ENCODE results near the gene TPCN2.
"Not testable (repeated sequence)": the region's sequence is repeated elsewhere in the genome, so short reads cannot be mapped to it uniquely, and the experiment has no call there.

Gene TPCN2

DNA sequence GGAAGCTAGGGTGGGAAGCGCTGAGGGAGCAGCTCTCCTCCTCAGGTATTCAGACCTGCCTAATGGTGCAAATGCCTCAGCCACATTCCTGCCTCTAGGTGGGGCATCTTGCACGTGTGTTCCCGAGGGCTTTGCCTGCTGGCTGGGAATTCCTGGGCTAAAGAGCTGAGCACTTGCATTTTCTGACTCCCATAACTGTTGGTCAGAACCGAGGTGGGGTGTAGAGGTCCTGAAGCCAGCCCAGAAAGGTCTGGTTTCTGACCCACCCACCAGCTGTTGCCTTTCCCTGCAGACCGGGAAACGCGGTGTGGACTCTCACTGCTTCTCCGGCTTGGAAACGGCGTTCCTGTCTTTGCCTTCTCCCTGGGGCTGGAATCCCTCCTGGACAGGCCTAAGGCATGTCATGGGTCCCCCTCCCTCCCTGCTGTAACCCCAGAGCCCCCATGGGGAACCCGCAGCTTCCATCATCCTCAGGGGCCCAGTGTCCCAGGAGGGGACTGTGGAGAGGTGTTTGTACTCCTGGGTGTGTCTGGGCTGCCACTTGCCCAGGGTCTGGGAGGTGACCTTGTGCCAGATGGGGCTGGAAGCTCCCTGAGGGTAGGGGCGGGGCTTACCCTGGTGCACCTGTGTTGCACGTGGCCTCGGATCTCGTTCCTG, 83.0 kb downstream of the TPCN2 start:
- H3K27me3 ChIP-seq (ENCODE audit: insufficient read depth, low read length) = no peaks in the 10 kb centered on the region
- no peak overlapping the region for H2AFZ ChIP-seq (ENCODE audit: low read length, unreplicated experiment)
- no peaks in the 10 kb centered on the region for H3K79me2 ChIP-seq (ENCODE audit: control insufficient read depth, insufficient read depth, low read length, unreplicated experiment)
- no peak overlapping the region for H3K27ac ChIP-seq (ENCODE audit: low read depth, low read length)
- no peaks in the 10 kb centered on the region for H3K4me1 ChIP-seq (ENCODE audit: control insufficient read depth, insufficient read depth, low read length, unreplicated experiment)
- no peaks in the 10 kb centered on the region for H3K36me3 ChIP-seq (ENCODE audit: insufficient read depth, low read length)
- H3K4me3 ChIP-seq (ENCODE audit: low read depth, low read length) = no peak overlapping the region

- no peaks in the 10 kb centered on the region for H3K79me2 ChIP-seq (ENCODE audit: control insufficient read depth, insufficient read depth, low read length, unreplicated experiment)
- H3K4me1 ChIP-seq (ENCODE audit: control insufficient read depth, insufficient read depth, low read length, unreplicated experiment) = no peaks in the 10 kb centered on the region
- no peaks in the 10 kb centered on the region for H3K36me3 ChIP-seq (ENCODE audit: insufficient read depth, low read length)
- no peak overlapping the region for H3K4me3 ChIP-seq (ENCODE audit: low read depth, low read length)
- H3K27me3 ChIP-seq (ENCODE audit: insufficient read depth, low read length) = no peaks in the 10 kb centered on the region
- no peak overlapping the region for H3K27ac ChIP-seq (ENCODE audit: low read depth, low read length)
- no peak overlapping the region for H2AFZ ChIP-seq (ENCODE audit: low read length, unreplicated experiment)
Observed at GRCh38 chr11:69132301-69132670, 83.6 kb downstream of the TPCN2 start.

DNA sequence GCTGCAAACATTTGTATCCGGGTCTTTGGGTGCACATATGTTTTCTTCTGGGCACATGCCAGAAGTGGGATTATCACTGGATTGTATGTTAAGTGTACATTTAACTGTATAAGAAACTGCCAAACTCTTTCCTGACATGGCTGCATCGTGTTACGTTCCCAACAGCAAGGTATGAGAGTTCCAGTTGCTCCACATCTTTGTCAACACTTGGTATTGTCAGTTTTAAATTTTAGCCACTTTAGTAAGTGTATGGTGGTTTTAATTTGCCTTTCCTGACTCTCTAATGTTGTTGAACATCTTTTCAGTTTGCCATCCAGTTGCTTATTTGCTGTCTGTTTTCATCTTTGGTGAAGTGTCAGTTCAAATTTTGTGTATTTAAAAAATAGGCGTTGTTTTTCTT, 84.5 kb downstream of the TPCN2 start:
- Histone ChIP-seq H3K36me3 (ENCODE audit: insufficient read depth, low read length) (no peaks in the 10 kb centered on the region), H3K79me2 (ENCODE audit: control insufficient read depth, insufficient read depth, low read length, unreplicated experiment) (no peaks in the 10 kb centered on the region), H3K4me1 (ENCODE audit: control insufficient read depth, insufficient read depth, low read length, unreplicated experiment) (peaks cover 6% of the 10 kb centered on the region), H3K27me3 (ENCODE audit: insufficient read depth, low read length) (no peaks in the 10 kb centered on the region), H3K27ac (ENCODE audit: low read depth, low read length) (no peak overlapping the region), H2AFZ (ENCODE audit: low read length, unreplicated experiment) (no peak overlapping the region), H3K4me3 (ENCODE audit: low read depth, low read length) (no peak overlapping the region)

DNA sequence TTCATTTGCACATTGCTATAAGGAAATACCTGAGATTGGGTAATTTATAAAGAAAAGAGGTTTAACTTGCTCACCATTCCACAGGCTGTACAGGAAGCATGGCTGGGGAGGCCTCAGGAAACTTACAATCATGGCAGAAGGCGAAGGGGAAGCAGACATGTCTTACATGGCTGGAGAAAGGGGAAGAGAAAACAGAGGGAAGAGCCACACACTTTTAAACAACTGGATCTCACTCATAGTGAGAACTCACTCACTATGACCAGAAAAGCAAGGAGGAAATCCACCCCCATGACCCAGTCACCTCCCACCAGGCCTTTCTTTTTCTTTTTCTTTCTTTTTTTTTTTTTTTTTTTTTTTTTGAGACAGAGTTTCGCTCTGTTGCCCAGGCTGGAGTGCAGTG, 85.5 kb downstream of the TPCN2 start:
- H3K79me2 ChIP-seq (ENCODE audit: control insufficient read depth, insufficient read depth, low read length, unreplicated experiment); H3K4me3 ChIP-seq (ENCODE audit: low read depth, low read length); H2AFZ ChIP-seq (ENCODE audit: low read length, unreplicated experiment); H3K4me1 ChIP-seq (ENCODE audit: control insufficient read depth, insufficient read depth, low read length, unreplicated experiment); H3K27ac ChIP-seq (ENCODE audit: low read depth, low read length); H3K36me3 ChIP-seq (ENCODE audit: insufficient read depth, low read length); H3K27me3 ChIP-seq (ENCODE audit: insufficient read depth, low read length): not testable (repeated sequence)

DNA sequence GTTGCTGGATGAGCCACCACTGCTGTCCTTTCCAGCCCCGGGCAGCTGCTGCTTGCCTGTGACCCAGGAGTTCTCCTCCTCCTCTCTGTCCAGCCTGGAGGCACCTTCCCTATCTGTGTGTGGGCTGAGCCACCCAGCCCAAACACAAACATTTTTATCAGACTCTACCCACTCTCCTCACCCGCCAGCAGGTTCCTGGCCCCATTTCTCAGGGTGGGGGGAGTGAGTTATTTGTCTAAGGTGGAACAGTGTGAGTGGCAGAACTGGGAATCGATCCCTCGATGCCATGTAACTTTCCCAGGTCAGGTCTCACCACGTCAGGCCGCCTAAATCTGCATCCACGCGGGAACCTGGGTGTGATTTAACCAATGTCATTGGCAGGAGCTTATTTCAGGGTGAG, 86.2 kb downstream of the TPCN2 start:
- peaks cover 6% of the 10 kb centered on the region for H3K4me1 ChIP-seq (ENCODE audit: control insufficient read depth, insufficient read depth, low read length, unreplicated experiment)
- H3K36me3 ChIP-seq (ENCODE audit: insufficient read depth, low read length) = no peaks in the 10 kb centered on the region
- H3K27me3 ChIP-seq (ENCODE audit: insufficient read depth, low read length) = no peaks in the 10 kb centered on the region
- no peak overlapping the region for H2AFZ ChIP-seq (ENCODE audit: low read length, unreplicated experiment)
- no peak overlapping the region for H3K4me3 ChIP-seq (ENCODE audit: low read depth, low read length)
- no peaks in the 10 kb centered on the region for H3K79me2 ChIP-seq (ENCODE audit: control insufficient read depth, insufficient read depth, low read length, unreplicated experiment)
- no peak overlapping the region for H3K27ac ChIP-seq (ENCODE audit: low read depth, low read length)

DNA sequence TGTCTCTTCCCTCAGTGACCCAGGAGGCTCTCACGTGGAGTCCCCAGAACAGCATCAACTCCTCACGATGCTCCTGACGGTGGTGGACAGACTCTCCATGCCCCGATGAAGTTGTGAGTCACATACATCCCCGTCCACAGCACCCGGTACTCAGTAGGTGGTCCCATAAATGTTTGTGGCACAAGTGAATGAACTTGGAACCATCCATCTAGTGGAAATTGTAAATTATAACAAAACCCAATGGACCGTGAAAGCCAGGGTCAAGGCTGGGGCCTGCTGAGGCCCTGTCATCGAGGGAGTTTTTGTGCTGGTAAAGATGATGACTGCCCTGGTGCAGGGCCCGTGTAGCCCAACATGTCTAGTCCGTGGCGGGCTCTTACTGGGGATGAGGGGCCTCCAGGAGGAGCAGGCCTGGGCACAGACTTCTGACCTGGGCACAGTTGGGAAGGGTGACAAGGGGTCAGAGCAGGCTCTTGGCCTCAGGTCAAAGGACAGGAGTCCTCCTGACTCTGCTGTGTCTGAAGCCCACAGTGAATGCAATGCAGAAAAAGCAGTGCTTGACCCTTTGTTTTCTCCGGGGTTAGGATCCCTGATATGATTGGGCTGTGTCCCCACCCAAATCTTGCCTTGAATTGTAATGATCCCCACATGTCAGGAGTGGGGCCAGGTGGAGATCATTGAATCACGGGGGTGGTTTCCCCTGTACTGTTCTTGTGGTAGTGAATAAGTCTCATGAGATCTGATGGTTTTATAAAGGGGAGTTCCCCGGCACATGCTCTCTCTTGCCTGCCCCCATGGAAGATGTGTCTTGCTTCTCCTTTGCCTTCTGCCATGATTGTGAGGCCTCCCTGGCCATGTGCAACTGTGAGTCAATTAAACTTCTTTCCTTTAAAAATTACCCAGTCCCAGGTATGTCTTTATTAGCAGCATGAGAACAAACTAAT, 87.0 kb downstream of the TPCN2 start:
- Histone ChIP-seq H3K79me2 (ENCODE audit: control insufficient read depth, insufficient read depth, low read length, unreplicated experiment) (no peaks in the 10 kb centered on the region), H3K27ac (ENCODE audit: low read depth, low read length) (no peak overlapping the region)

GRCh38 chr11:69136471-69136870, 87.7 kb downstream of the TPCN2 start:
- H3K4me1 ChIP-seq (ENCODE audit: control insufficient read depth, insufficient read depth, low read length, unreplicated experiment) = peaks cover 6% of the 10 kb centered on the region
- H3K36me3 ChIP-seq (ENCODE audit: insufficient read depth, low read length) = no peaks in the 10 kb centered on the region
- H3K27me3 ChIP-seq (ENCODE audit: insufficient read depth, low read length) = peaks cover 3% of the 10 kb centered on the region; the same call in 1 of the 2 replicates
- no peaks in the 10 kb centered on the region for H3K79me2 ChIP-seq (ENCODE audit: control insufficient read depth, insufficient read depth, low read length, unreplicated experiment)
- H3K27ac ChIP-seq (ENCODE audit: low read depth, low read length) = no peak overlapping the region
- H2AFZ ChIP-seq (ENCODE audit: low read length, unreplicated experiment) = no peak overlapping the region
- no peak overlapping the region for H3K4me3 ChIP-seq (ENCODE audit: low read depth, low read length)

More for the DNA sequence above, 87.0 kb downstream of the TPCN2 start:
- Histone ChIP-seq H2AFZ (ENCODE audit: low read length, unreplicated experiment) (no peak overlapping the region), H3K36me3 (ENCODE audit: insufficient read depth, low read length) (no peaks in the 10 kb centered on the region), H3K4me1 (ENCODE audit: control insufficient read depth, insufficient read depth, low read length, unreplicated experiment) (peaks cover 6% of the 10 kb centered on the region), H3K27me3 (ENCODE audit: insufficient read depth, low read length) (no peaks in the 10 kb centered on the region), H3K4me3 (ENCODE audit: low read depth, low read length) (no peak overlapping the region)

DNA sequence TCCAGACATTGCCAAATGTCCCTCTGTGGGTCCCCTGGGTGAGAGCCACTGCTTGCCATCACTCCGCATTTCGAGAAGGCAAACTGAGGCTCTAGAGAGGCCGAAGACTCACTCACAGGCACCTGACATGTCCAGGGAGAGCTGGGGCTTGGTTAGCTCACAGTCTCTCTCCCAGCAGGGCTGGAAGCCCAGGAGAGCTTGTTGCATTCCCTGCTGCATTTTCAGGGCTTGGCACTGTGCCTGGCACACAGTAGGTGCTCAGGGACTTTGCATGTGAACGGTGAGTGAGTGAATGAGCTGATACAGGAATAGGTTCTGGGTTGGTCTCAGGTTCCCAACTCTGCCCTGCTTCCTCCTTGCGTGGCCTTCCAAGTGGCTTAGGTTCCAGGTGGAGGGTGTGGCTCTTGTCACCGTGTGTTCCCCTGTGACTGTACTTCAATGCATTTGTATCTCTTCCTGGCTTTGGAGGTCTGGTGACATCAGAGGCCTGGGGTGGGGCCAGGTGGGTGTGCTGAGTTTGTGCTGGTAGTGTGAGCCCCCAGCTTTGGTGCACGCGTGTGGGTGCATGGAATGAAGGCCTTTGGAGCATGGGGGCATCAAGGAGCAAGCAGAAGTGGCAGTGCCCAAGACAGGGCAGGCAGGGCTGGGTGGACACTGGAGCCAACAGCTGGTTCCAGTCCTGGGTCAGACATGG, 88.6 kb downstream of the TPCN2 start:
- Histone ChIP-seq H3K79me2 (ENCODE audit: control insufficient read depth, insufficient read depth, low read length, unreplicated experiment) (no peaks in the 10 kb centered on the region), H3K36me3 (ENCODE audit: insufficient read depth, low read length) (no peaks in the 10 kb centered on the region), H3K27ac (ENCODE audit: low read depth, low read length) (no peak overlapping the region), H3K4me1 (ENCODE audit: control insufficient read depth, insufficient read depth, low read length, unreplicated experiment) (peaks cover 6% of the 10 kb centered on the region), H3K4me3 (ENCODE audit: low read depth, low read length) (no peak overlapping the region), H3K27me3 (ENCODE audit: insufficient read depth, low read length) (peaks cover 3% of the 10 kb centered on the region; the same call in 1 of the 2 replicates), H2AFZ (ENCODE audit: low read length, unreplicated experiment) (no peak overlapping the region)

GRCh38 chr11:69138265-69138664, 89.5 kb downstream of the TPCN2 start:
- no peak overlapping the region for H3K27ac ChIP-seq (ENCODE audit: low read depth, low read length)
- peaks cover 3% of the 10 kb centered on the region; the same call in 1 of the 2 replicates for H3K27me3 ChIP-seq (ENCODE audit: insufficient read depth, low read length)

GRCh38 chr11:69140161-69140560, 91.4 kb downstream of the TPCN2 start:
- not testable (repeated sequence) for H3K79me2 ChIP-seq (ENCODE audit: control insufficient read depth, insufficient read depth, low read length, unreplicated experiment); H3K36me3 ChIP-seq (ENCODE audit: insufficient read depth, low read length); H3K4me3 ChIP-seq (ENCODE audit: low read depth, low read length); H3K4me1 ChIP-seq (ENCODE audit: control insufficient read depth, insufficient read depth, low read length, unreplicated experiment); H3K27ac ChIP-seq (ENCODE audit: low read depth, low read length); H2AFZ ChIP-seq (ENCODE audit: low read length, unreplicated experiment); H3K27me3 ChIP-seq (ENCODE audit: insufficient read depth, low read length)

More at GRCh38 chr11:69138265-69138664, 89.5 kb downstream of the TPCN2 start:
- Histone ChIP-seq H2AFZ (ENCODE audit: low read length, unreplicated experiment) (no peak overlapping the region), H3K4me3 (ENCODE audit: low read depth, low read length) (no peak overlapping the region), H3K4me1 (ENCODE audit: control insufficient read depth, insufficient read depth, low read length, unreplicated experiment) (peaks cover 6% of the 10 kb centered on the region), H3K79me2 (ENCODE audit: control insufficient read depth, insufficient read depth, low read length, unreplicated experiment) (no peaks in the 10 kb centered on the region), H3K36me3 (ENCODE audit: insufficient read depth, low read length) (no peaks in the 10 kb centered on the region)
